ENCODE data around the gene SULT6B1. TPM values are rescaled to one million over a fixed set of nuclear protein-coding genes. Genes with fewer than 3 reads are reported as not detected.
A peak's percentile ranks its signal among the peaks of the same experiment; 100 is the strongest.

Gene SULT6B1
- total RNA-seq, 1 experiment from 2014 or later, result not detected

- TF ChIP-seq CTCF (conservative IDR thresholded peaks at IDR 0.05; ENCODE audit: low read depth, low read length), result no peak
- no peak for TF ChIP-seq EZH2 (IDR thresholded peaks at IDR 0.05; ENCODE audit: borderline replicate concordance, low read depth, low read length, poor library complexity, severe bottlenecking)
- peak within 1 kb of the TSS; percentile 90 for H3K27ac ChIP-seq (ENCODE audit: low read depth, low read length, poor library complexity, severe bottlenecking)
Observed at GRCh38 chr2:37156857-37157714, 31.4 kb downstream of the SULT6B1 start, which contains the start of gene EIF2AK2. TSS of gene EIF2AK2 (minus strand) at chr2:37156980. CDS start at chr2:37147806, 9,174 bp downstream.

GRCh38 chr2:37156071-37156856 is 32.2 kb downstream of the SULT6B1 start:
- ChIA-PET CTCF (interaction anchor here (0.6 kb wide), 1 partner anchor 16 kb away, joined by 4 read pairs; no protein-coding TSS in a partner anchor), POLR2A (ENCODE audit: low non-redundant PET) (interaction anchor here (0.7 kb wide), 1 partner anchor 245 kb away, joined by 3 read pairs; no protein-coding TSS in a partner anchor)
- Histone ChIP-seq H3K27me3 (replicated peaks; ENCODE audit: insufficient read depth, low read depth, low read length, poor library complexity) (no peaks in the 10 kb centered on the region), H3K9me3 (ENCODE audit: low read depth, low read length, poor library complexity, severe bottlenecking) (no peaks in the 10 kb centered on the region), H3K36me3 (ENCODE audit: insufficient read depth, low read length, poor library complexity, severe bottlenecking) (peaks cover 8% of the 10 kb centered on the region), H3K27ac (ENCODE audit: low read depth, low read length, poor library complexity, severe bottlenecking) (peak overlapping the region; percentile 90), H3K4me3 (ENCODE audit: low read depth, low read length, poor library complexity, severe bottlenecking) (peak overlapping the region; percentile 90), H3K4me1 (ENCODE audit: insufficient read depth, low read length, poor library complexity, severe bottlenecking) (peaks cover 11% of the 10 kb centered on the region)
- TF ChIP-seq EZH2 (IDR thresholded peaks at IDR 0.05; ENCODE audit: borderline replicate concordance, low read depth, low read length, poor library complexity, severe bottlenecking), result no peak
- TF ChIP-seq CTCF (conservative IDR thresholded peaks at IDR 0.05; ENCODE audit: low read depth, low read length), result no peak
- intact Hi-C loops (cut with micrococcal nuclease; ENCODE audit: unreplicated experiment), result no loop called here
- no TSS peak for BruUV-seq (replicated peaks)
- DNase-seq (ENCODE audit: low spot score), result peak; percentile 64

More at GRCh38 chr2:37156857-37157714, 31.4 kb downstream of the SULT6B1 start, which contains the start of gene EIF2AK2:
- POLR2A ChIA-PET (ENCODE audit: low non-redundant PET), result no interaction called here
- intact Hi-C loops (cut with micrococcal nuclease; ENCODE audit: unreplicated experiment), result no loop called here
- H3K4me1 ChIP-seq (ENCODE audit: insufficient read depth, low read length, poor library complexity, severe bottlenecking), result peaks cover 7% of the 10 kb centered on the region
- peaks cover 8% of the 10 kb centered on the region for H3K36me3 ChIP-seq (ENCODE audit: insufficient read depth, low read length, poor library complexity, severe bottlenecking)
- peak within 1 kb of the TSS; percentile 90 for H3K4me3 ChIP-seq (ENCODE audit: low read depth, low read length, poor library complexity, severe bottlenecking)
- H3K27me3 ChIP-seq (replicated peaks; ENCODE audit: insufficient read depth, low read depth, low read length, poor library complexity), result no peaks in the 10 kb centered on the region
- BruUV-seq (replicated peaks), result no TSS peak
- DNase-seq (ENCODE audit: low spot score), result peak; percentile 91
- CTCF ChIA-PET, result no interaction called here
- H3K9me3 ChIP-seq (ENCODE audit: low read depth, low read length, poor library complexity, severe bottlenecking), result no peaks in the 10 kb centered on the region

GRCh38 chr2:37154785-37155184 is 33.7 kb downstream of the SULT6B1 start:
- Histone ChIP-seq H3K27me3 (replicated peaks; ENCODE audit: insufficient read depth, low read depth, low read length, poor library complexity) (no peaks in the 10 kb centered on the region), H3K4me3 (ENCODE audit: low read depth, low read length, poor library complexity, severe bottlenecking) (no peak overlapping the region), H3K4me1 (ENCODE audit: insufficient read depth, low read length, poor library complexity, severe bottlenecking) (peaks cover 24% of the 10 kb centered on the region), H3K9me3 (ENCODE audit: low read depth, low read length, poor library complexity, severe bottlenecking) (no peaks in the 10 kb centered on the region), H3K27ac (ENCODE audit: low read depth, low read length, poor library complexity, severe bottlenecking) (no peak overlapping the region), H3K36me3 (ENCODE audit: insufficient read depth, low read length, poor library complexity, severe bottlenecking) (peaks cover 8% of the 10 kb centered on the region)
- POLR2A ChIA-PET (ENCODE audit: low non-redundant PET), result no interaction called here
- intact Hi-C loops (cut with micrococcal nuclease; ENCODE audit: unreplicated experiment), result no loop called here
- no peak for TF ChIP-seq EZH2 (IDR thresholded peaks at IDR 0.05; ENCODE audit: borderline replicate concordance, low read depth, low read length, poor library complexity, severe bottlenecking)
- TF ChIP-seq CTCF (conservative IDR thresholded peaks at IDR 0.05; ENCODE audit: low read depth, low read length), result no peak
- DNase-seq (ENCODE audit: low spot score), result no peak
- CTCF ChIA-PET, result no interaction called here
- BruUV-seq (replicated peaks), result no TSS peak

Data from A673 (cell line).